Astrocyte (in vitro differentiated cells and primary cell): Measurements from ENCODE around the gene RNF167.

Source experiments
- CTCF ChIP-seq: IDR thresholded peaks from 2 replicates; pipeline ENCODE4 v1.5.1; 2011; ENCODE audit warnings: low read depth, mild to moderate bottlenecking, inconsistent platforms, low read length, moderate library complexity; ENCODE audit not compliant: insufficient read depth
- EZH2 ChIP-seq: IDR thresholded peaks from 2 replicates; pipeline ENCODE4 v1.6.1; 2012; ENCODE audit warnings: mild to moderate bottlenecking, low read length, inconsistent platforms; ENCODE audit not compliant: insufficient read depth

DNA sequence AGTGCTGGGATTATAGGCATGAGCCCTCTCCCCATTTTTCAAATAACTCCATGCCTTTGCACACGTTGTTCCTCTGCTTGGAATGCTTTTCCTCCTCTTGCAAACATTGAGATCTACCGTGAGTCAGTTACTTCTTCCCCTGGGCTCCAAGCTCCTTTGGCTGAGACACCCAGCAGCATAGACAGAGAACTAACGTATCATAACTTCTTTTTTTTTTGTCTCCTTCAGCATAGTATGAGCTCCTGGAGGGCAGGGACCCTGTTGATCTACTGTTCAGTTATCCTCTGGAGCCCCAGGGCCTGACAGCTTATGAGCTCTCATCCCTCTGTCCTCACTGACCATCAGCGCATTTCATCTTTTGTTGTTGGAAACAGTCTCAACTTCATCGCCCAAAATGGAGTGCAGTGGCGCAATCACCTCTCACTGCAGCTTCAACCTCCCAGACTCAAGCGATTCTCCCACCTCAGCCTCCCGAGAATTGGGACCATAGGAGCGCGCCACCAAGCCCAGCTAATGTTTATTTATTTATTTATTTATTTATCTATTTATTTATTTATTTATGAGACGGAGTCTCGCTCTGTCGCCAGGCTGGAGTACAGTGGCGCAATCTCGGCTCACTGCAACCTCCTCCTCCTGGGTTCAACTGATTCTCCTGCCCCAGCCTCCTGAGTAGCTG is 25.4 kb downstream of the RNF167 start:
- TF ChIP-seq CTCF (no peak), EZH2 (no peak)
